Measurements from ENCODE around the gene GDF2.

- TF ChIP-seq EZH2 (IDR thresholded peaks at IDR 0.05) (no peak), POLR2AphosphoS5 (IDR thresholded peaks at IDR 0.05; ENCODE audit: borderline replicate concordance, low read depth, low read length) (no peak), FOXP2 (optimal IDR thresholded peaks at IDR 0.05; ENCODE audit: control extremely low read depth, extremely low read length, insufficient read depth) (no peak)
Measured at GRCh38 chr10:47347303-47347675, 25.0 kb downstream of the GDF2 start.
